ENCODE measurements around the gene CSNK1G1.

GRCh38 chr15:64288999-64289398 lies 67.0 kb downstream of the CSNK1G1 start:
- TF ChIP-seq POLR2AphosphoS5 (IDR thresholded peaks at IDR 0.05; ENCODE audit: low read depth, low read length) (no peak), POLR2A (IDR thresholded peaks at IDR 0.05; ENCODE audit: low read depth, low read length) (no peak), TAF1 (IDR thresholded peaks at IDR 0.05; ENCODE audit: borderline replicate concordance, low read depth, low read length) (no peak)
